HFFc6 (cell line): ENCODE measurements around the gene DYDC1. TPM values are rescaled to one million over a fixed set of nuclear protein-coding genes. Genes with fewer than 3 reads are reported as not detected.

Experiments used
- DNase-seq: peaks from one replicate; pipeline ENCODE4 v3.0.0-alpha.2; 2018
- H3K27ac Mint-ChIP-seq: 2 replicates; pipeline ENCODE4 v1.8.0; 2020; ENCODE audit warnings: mild to moderate bottlenecking, mixed read lengths
- H3K27me3 Mint-ChIP-seq: 2 replicates; pipeline ENCODE4 v1.8.0; 2021; ENCODE audit warnings: mild to moderate bottlenecking, moderate library complexity, mixed read lengths; ENCODE audit not compliant: insufficient read depth
- H3K36me3 Mint-ChIP-seq: 2 replicates; pipeline ENCODE4 v1.8.0; 2021; ENCODE audit warnings: low read depth, mixed read lengths
- H3K4me1 Mint-ChIP-seq: 2 replicates; pipeline ENCODE4 v1.8.0; 2020; ENCODE audit warnings: low read depth, mixed read lengths
- H3K4me3 Mint-ChIP-seq: 2 replicates; pipeline ENCODE4 v1.8.0; 2020; ENCODE audit warnings: mild to moderate bottlenecking, moderate library complexity, mixed read lengths
- H3K9me3 Mint-ChIP-seq: 2 replicates; pipeline ENCODE4 v1.8.0; 2020; ENCODE audit warnings: mild to moderate bottlenecking, mixed read lengths
- total RNA-seq, 6 experiments: library from RNA; stranded (reverse); fragmentation: NEBNext Ultra II Directional; extraction: Animal tissue kit (Norgen Biotek cat#: 25700); gene quantifications; 2 replicates in 1 of 6; 3 replicates in 5 of 6; pipeline ENCODE4 v1.2.3, GENCODE V29; 2021
- TF ChIP-seq, protein P1 (sequence below): fragments of 200-600 bp; sonication (generic); IDR thresholded peaks from 2 replicates; pipeline ENCODE4 v1.5.0; 2021; ENCODE audit warnings: antibody characterized with exemption, mild to moderate bottlenecking

Gene DYDC1
- total RNA-seq, 6 experiments from 2014 or later: not detected

DNA sequence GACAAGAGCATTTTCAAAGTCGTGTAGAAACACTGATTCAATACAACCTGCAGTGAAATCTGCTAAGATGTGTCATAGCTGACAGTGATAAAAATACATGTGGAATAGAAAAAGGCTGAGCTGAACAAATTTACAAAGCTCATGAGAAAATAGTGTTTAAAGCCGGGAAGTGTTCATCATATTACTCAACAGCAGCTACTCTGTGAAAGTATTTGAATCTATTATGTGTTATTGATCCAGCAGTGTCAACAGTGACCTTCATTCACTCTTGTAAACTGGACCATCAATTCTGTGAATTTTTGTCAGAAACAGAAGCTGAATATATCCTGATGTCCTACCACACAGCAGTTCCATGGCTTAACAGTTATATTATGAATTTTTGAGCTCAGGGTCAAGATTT, 11.6 kb downstream of the DYDC1 start:
- H3K36me3 Mint-ChIP-seq: no peaks in the 10 kb centered on the region
- H3K27ac Mint-ChIP-seq: no peak overlapping the region
- TF ChIP-seq, protein P1, sequence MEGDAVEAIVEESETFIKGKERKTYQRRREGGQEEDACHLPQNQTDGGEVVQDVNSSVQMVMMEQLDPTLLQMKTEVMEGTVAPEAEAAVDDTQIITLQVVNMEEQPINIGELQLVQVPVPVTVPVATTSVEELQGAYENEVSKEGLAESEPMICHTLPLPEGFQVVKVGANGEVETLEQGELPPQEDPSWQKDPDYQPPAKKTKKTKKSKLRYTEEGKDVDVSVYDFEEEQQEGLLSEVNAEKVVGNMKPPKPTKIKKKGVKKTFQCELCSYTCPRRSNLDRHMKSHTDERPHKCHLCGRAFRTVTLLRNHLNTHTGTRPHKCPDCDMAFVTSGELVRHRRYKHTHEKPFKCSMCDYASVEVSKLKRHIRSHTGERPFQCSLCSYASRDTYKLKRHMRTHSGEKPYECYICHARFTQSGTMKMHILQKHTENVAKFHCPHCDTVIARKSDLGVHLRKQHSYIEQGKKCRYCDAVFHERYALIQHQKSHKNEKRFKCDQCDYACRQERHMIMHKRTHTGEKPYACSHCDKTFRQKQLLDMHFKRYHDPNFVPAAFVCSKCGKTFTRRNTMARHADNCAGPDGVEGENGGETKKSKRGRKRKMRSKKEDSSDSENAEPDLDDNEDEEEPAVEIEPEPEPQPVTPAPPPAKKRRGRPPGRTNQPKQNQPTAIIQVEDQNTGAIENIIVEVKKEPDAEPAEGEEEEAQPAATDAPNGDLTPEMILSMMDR: no peak
- DNase-seq: no peak
- H3K4me3 Mint-ChIP-seq: no peak overlapping the region
- H3K4me1 Mint-ChIP-seq: no peaks in the 10 kb centered on the region
- no peaks in the 10 kb centered on the region; the same call in 1 of the 2 replicates for H3K27me3 Mint-ChIP-seq
- H3K9me3 Mint-ChIP-seq: no peaks in the 10 kb centered on the region

DNA sequence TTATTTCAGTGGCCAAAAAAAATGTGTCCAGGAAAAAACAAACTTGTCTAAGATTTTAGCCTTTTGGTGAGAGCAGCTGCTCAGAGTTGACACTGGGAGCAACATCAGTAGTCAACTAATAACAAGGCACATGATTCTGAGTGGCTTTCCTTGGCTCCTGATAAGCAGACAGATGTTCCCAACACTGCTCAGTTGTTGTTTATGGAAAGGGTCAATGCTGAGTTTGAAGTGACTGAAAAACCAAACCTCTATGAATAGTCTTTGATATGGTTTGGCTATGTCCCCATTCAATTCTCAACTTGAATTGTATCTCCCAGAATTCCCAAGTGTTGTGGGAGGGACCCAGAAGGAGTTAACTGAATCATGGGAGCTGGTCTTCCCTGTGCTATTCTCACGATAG, 12.3 kb downstream of the DYDC1 start:
- TF ChIP-seq, protein P1: no peak
- no peaks in the 10 kb centered on the region; the same call in none of the 2 replicates for H3K27me3 Mint-ChIP-seq
- no peak for DNase-seq
- no peaks in the 10 kb centered on the region for H3K4me1 Mint-ChIP-seq
- H3K36me3 Mint-ChIP-seq: no peaks in the 10 kb centered on the region
- no peaks in the 10 kb centered on the region for H3K9me3 Mint-ChIP-seq
- H3K4me3 Mint-ChIP-seq: no peak overlapping the region
- H3K27ac Mint-ChIP-seq: no peak overlapping the region

DNA sequence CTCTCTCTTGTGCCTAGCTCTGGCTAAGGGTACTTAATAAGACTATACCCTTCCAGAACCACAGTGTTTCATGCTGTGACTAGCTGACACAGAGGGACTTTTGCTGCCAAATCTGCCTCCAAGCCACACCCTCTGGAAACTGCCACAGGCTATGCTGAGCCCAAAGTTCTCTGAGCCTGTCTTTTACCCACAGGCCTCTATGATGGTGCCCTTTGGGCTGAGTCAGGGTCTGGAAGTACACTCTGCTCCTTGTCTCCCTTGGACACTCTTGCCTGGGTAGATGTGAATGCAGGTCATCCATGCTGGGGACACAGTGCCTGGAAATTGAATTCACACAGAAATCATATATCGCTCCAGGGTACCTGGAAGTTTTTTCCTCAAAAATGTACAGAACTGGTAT, 22.6 kb downstream of the DYDC1 start:
- TF ChIP-seq, protein P1: no peak
- Mint-ChIP-seq H3K27me3 (peaks cover 3% of the 10 kb centered on the region), H3K36me3 (no peaks in the 10 kb centered on the region), H3K27ac (no peak overlapping the region), H3K4me1 (no peaks in the 10 kb centered on the region), H3K4me3 (no peak overlapping the region), H3K9me3 (no peaks in the 10 kb centered on the region)
- DNase-seq: no peak

DNA sequence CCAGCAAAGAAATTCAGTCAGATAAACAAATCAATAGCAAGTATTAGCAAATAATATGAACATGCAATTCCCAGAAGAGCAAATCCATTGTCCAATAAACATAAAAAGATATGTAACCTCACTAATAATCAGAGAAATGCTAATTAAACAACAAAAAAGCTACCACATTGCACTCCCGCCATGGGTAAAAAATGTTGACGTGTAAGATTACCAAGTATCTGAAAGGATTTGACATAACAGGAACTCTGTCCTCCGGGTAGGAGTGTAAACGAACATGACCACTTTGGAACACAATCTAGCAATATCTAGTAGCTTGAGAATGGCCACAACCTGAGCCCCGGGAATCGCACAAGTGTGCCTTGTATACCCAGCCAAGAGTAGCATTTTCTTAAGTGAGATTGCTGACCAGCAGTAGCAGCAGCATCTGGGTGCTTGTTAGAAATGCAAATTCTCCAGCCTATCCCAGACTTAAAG, 31.6 kb downstream of the DYDC1 start:
- Mint-ChIP-seq H3K4me3 (no peak overlapping the region), H3K36me3 (no peaks in the 10 kb centered on the region), H3K27me3 (peaks cover 3% of the 10 kb centered on the region), H3K9me3 (no peaks in the 10 kb centered on the region), H3K27ac (no peak overlapping the region), H3K4me1 (peaks cover 6% of the 10 kb centered on the region)
- DNase-seq: no peak
- TF ChIP-seq, protein P1: no peak

DNA sequence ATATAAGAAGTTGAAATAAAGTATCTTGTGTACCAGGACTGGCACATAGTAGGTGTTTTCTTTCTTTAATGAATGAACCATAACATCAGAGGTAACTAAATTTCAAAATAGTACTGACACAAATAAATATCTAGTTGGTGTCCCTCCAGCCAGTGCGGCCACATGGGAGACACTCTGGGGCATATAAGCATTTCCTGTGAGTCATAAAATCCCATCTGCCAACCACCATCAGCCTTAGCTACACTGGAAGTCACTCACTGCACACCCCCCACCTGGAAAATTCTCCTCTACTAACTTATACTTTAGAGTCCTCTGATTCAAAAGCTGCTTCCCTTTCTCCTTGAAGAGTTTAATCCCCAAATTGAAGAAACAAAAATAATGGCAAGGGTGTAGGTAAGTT, 32.5 kb downstream of the DYDC1 start:
- Mint-ChIP-seq H3K4me1 (peaks cover 6% of the 10 kb centered on the region), H3K36me3 (no peaks in the 10 kb centered on the region), H3K9me3 (no peaks in the 10 kb centered on the region), H3K27me3 (peaks cover 3% of the 10 kb centered on the region), H3K4me3 (no peak overlapping the region), H3K27ac (no peak overlapping the region)
- TF ChIP-seq, protein P1: no peak
- DNase-seq: no peak

DNA sequence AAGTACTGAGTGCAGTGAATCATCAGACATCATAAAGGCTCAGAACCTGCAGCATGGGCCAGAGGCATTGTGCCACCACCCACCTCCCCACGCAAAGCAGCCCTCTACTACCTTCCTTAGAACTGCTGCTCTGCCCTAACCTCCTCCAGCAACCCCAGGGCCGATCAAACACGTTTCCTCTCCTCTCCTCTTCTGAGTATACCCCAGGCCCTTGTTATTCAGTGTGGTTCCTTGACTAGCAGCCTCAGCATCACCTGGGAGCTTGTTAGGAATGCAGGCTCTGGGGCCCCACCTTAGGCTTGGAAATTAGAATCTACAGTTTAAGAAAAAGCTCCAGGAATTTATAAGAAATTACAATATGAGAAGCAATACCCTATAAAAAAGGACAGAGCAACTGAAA, 33.2 kb downstream of the DYDC1 start:
- Mint-ChIP-seq H3K4me1 (peaks cover 6% of the 10 kb centered on the region), H3K9me3 (no peaks in the 10 kb centered on the region), H3K36me3 (no peaks in the 10 kb centered on the region), H3K27ac (no peak overlapping the region), H3K4me3 (no peak overlapping the region), H3K27me3 (peaks cover 3% of the 10 kb centered on the region)
- no peak for DNase-seq
- TF ChIP-seq, protein P1: no peak
